Hematopoietic multipotent progenitor cell treated with erythropoietin and hydrocortisone succinate and interleukin-3 and kit ligand, for 4 days (in vitro differentiated cells): Measurements from ENCODE around the gene S1PR1.
"Not testable (repeated sequence)": the region's sequence is repeated elsewhere in the genome, so short reads cannot be mapped to it uniquely, and the experiment has no call there.

Experiments used
- DNase-seq: peaks from one replicate; pipeline ENCODE4 v3.0.0-alpha.2; 2015

S1PR1 gene

DNA sequence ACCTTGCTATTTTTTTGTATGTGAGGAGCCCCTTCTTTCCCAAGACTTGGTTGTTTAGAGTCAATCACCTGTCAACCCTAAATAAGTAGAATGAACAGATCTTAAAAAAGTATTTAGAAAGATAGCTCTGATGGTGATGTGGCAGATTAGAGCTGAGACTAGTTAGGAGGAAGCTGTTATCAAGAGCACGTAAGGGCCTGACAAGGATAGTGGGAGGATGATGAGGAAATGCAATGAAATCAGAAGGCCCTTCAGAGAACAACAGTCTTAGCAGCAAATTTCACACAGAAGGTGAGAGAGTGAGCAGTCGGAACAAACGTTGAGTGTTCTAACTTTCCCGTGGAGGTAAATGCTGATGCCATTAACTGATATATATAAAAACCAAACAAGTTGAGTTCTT lies 15.9 kb upstream of the S1PR1 start:
- peak; percentile 37 for DNase-seq

DNA sequence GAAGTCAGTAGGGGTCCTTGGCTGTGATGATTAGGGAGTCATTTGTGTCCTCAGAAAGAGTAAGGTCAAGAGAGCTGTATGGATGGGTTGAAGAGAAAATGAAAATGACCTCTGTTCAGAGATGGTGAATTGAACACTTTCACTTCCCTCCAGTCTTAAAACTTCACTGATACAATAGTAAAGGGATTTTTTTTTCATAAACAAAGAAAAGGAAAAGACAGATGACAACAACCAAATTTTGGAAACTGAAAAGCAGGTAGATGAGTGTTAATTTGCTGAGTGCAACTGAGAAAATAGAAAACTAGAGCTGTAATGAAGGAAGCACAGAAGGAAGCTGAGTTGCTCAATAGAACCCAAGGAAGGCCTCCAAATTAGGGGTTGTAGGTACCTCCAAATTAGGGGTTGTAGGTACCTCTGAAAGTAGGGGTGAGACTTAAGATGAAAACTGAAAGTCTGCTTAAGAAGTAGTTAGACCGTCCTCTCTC lies 14.8 kb upstream of the S1PR1 start:
- DNase-seq: no peak

DNA sequence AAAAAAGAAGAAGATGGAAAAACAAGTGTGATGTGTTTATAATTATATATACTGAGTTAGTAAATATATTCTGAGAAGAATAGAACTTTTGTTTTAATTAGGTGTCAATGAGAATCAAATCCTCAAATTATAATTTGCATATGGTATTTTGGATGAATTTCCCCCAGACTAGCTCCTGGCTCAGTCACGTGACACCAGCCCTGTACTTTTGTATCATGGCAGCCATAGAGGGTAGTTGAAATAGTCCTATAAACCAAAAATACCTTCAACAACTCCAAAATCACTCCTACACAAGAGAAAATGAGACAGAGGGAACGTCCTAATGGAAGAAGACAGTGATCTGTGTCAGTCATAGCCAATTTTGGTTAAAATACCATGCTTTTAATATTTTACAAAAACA lies 9.0 kb upstream of the S1PR1 start:
- no peak for DNase-seq

GRCh38 chr1:101228424-101229134 lies 8.2 kb upstream of the S1PR1 start:
- no peak for DNase-seq

- DNase-seq: not testable (repeated sequence)
Measured at GRCh38 chr1:101232182-101232581, 4.6 kb upstream of the S1PR1 start.

GRCh38 chr1:101233495-101233894 lies 3.3 kb upstream of the S1PR1 start:
- DNase-seq: no peak

- peak; percentile 52 for DNase-seq
Measured at GRCh38 chr1:101235216-101235695, 1.6 kb upstream of the S1PR1 start.

DNA sequence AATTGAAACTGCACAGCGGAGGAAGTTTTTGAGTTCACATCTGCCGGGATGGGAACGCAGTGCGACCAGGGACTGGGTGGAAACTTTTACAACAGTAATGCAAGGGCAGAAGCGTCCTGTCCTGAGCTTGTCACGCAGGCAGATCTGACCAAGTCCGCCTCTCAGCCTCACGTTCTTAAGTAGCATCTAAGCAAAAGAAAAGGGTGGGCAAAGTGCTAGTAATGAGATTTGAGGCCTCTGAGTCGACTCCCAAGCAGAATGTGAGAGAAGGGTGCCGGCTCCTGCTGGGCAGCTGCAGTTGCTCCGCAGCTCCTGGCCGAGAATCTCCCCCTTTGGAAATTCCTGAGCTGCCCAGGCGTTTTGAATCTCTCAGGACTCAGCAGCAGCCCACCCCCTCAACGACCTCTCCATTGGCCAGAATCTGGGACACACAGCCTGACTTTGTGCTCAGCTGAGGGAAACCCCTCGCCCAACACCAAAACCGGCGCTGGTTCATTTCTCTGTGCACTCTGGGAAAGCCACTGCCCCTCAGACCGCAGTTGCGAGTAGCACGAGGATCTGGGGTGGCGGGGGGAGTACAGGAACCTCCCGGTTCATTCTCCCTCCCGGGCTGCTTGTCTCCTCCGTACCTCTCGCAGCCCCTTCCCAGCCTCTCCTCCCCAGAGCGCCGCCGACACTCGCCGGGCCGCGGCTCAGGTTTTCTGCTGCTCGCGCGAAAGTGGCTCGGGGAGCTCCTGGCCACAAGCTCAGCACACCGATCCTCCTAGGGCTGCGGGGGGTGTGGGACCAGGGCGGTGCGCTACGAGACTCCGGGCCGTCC lies 913 bp upstream of the S1PR1 start:
- peak; percentile 64 for DNase-seq

- peak; percentile 63 for DNase-seq
Measured at GRCh38 chr1:101237229-101237837, 514 bp downstream of the S1PR1 start.

- no peak for DNase-seq
Measured at GRCh38 chr1:101238031-101238628, 1.3 kb downstream of the S1PR1 start.

- peak; percentile 89 for DNase-seq
Measured at GRCh38 chr1:101238681-101239094, 1.9 kb downstream of the S1PR1 start.

DNA sequence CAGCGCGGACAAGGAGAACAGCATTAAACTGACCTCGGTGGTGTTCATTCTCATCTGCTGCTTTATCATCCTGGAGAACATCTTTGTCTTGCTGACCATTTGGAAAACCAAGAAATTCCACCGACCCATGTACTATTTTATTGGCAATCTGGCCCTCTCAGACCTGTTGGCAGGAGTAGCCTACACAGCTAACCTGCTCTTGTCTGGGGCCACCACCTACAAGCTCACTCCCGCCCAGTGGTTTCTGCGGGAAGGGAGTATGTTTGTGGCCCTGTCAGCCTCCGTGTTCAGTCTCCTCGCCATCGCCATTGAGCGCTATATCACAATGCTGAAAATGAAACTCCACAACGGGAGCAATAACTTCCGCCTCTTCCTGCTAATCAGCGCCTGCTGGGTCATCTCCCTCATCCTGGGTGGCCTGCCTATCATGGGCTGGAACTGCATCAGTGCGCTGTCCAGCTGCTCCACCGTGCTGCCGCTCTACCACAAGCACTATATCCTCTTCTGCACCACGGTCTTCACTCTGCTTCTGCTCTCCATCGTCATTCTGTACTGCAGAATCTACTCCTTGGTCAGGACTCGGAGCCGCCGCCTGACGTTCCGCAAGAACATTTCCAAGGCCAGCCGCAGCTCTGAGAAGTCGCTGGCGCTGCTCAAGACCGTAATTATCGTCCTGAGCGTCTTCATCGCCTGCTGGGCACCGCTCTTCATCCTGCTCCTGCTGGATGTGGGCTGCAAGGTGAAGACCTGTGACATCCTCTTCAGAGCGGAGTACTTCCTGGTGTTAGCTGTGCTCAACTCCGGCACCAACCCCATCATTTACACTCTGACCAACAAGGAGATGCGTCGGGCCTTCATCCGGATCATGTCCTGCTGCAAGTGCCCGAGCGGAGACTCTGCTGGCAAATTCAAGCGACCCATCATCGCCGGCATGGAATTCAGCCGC lies 2.5 kb downstream of the S1PR1 start:
- DNase-seq: no peak

DNA sequence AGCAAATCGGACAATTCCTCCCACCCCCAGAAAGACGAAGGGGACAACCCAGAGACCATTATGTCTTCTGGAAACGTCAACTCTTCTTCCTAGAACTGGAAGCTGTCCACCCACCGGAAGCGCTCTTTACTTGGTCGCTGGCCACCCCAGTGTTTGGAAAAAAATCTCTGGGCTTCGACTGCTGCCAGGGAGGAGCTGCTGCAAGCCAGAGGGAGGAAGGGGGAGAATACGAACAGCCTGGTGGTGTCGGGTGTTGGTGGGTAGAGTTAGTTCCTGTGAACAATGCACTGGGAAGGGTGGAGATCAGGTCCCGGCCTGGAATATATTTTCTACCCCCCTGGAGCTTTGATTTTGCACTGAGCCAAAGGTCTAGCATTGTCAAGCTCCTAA lies 3.2 kb downstream of the S1PR1 start:
- DNase-seq: no peak

DNA sequence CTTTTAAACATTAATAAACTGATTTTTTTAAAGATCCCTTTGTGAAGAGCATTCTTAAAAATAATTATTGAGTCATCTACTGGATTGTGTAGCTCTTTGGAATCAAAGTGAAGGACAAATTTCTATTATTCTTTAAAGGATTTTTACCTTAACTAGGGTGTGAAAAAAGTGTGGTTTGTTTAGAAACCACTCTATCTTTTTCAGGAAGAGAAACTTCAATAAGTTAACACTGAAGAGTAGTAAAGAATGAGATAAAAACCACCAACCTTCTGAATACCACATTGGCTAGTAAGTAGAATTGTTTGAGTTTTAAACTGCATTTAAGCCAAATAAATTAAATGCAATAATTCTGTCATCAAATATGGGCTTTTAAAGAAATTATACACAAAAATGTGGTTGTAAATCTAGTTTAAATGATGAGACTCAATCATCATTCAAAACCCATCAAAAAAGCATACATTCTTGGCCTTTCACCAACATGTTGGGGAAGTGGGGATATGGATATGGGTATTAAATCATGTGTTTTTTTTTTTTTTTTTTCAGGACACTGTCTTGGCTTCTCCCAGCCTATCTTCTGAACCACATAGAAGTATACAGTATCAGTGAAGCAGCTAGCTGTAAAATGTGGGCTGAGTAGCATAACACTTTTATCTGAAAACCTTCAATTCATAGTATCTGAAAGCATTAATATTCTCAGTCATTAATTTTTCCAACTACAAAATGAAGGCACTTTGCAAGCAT lies 4.8 kb downstream of the S1PR1 start:
- peak; percentile 27 for DNase-seq

- peak; percentile 34 for DNase-seq
Measured at GRCh38 chr1:101242324-101243050, 5.7 kb downstream of the S1PR1 start.

- no peak for DNase-seq
Measured at GRCh38 chr1:101243751-101244150, 6.9 kb downstream of the S1PR1 start.

DNA sequence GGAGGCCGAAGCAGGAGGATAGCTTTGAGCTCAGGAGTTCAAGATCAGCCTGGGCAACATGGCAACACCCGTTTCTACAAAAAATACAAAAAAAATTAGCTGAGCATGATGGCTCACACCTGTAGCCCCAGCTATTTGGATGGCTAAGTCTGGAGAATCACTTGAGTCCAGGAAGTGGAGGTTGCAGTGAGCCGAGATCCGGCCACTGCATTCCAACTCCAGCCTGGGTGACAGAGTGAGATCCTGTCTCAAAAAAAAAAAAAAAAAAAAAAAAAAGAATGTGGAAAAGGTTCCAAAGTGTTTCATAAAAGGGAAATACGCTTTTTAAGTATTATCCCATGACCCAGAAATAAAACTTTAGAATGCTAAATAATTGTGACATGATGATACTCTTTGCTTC lies 8.0 kb downstream of the S1PR1 start:
- DNase-seq: no peak

DNA sequence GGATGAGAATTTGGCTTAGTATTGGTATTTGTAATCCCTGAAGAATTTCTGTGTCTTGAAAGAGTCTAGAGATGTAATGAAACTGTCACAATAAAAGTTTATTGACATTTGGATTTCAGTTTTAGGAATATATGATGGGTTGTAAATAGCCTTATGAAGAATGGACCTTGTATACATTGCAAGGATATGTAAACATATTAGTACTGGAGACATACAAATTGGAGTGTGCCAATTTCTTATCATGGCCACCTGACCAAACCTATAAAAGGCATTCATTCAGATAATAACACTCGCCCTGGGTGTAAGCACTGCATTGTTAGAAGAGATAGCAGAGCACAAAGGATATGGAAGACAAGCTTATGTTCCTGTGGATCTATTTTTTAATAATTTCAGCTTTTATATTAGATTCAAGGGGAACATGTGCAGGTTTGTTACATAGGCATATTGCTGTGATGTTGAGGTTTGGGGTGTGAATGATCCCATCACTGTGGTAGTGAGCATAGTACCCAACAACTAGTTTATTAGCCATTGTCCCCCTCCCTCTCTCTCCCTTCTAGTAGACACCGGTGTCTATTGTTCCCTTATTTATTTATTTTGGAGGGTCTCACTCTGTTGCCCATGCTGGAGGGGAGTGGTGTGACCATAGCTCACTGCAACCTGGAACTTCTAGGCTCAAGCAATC lies 8.6 kb downstream of the S1PR1 start:
- peak; percentile 80 for DNase-seq

- DNase-seq: no peak
Measured at GRCh38 chr1:101247404-101248287, 10.8 kb downstream of the S1PR1 start.
